H7 (cell line): Measurements from ENCODE around the gene SLC2A14. TPM values are rescaled to one million over a fixed set of nuclear protein-coding genes. Genes with fewer than 3 reads are reported as not detected.
"Not testable (repeated sequence)": the region's sequence is repeated elsewhere in the genome, so short reads cannot be mapped to it uniquely, and the experiment has no call there.

Experiments used
- DNase-seq: peaks from one replicate; pipeline ENCODE4 v3.0.0; 2012
- H3K27me3 ChIP-seq: 2 replicates; pipeline ENCODE4 v1.6.0; 2011; ENCODE audit warnings: mild to moderate bottlenecking, low read length; ENCODE audit not compliant: control insufficient read depth, insufficient read depth
- H3K36me3 ChIP-seq: replicated peaks from 2 replicates; pipeline ENCODE4 v1.5.1; 2011; ENCODE audit warnings: low read length; ENCODE audit not compliant: control insufficient read depth, insufficient read depth
- H3K4me3 ChIP-seq: 2 replicates; pipeline ENCODE4 v1.5.1; 2011; ENCODE audit warnings: low read depth, mild to moderate bottlenecking, control low read depth, low read length, moderate library complexity; ENCODE audit not compliant: insufficient read depth
- total RNA-seq: library from RNA; depleted of rRNA; stranded (reverse); fragments of >200 nt; shearing (Covaris generic); gene quantifications from 2 replicates; pipeline ENCODE4 v1.2.3, GENCODE V29; 2014

SLC2A14 gene
- total RNA-seq, 1 experiment from 2014 or later = 1.7 TPM

DNA sequence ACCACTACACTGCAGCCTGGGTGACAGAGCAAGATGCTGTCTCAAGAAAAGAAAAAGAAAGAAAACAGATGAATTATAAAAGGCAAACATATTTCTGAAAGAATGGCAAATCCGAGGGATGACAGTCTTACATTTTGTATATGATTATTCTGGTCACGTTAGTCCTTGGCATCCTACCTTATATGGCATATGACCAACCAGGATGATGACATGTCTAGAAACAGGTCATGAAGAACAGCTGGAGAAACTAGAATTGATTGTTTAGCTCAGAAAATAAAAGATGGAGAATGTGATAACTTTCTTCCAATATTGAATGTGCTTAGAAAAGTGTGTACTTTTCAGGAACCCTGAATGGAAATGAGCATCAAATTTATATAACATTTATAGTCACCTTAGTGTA, 19.2 kb downstream of the SLC2A14 start:
- Histone ChIP-seq H3K4me3 (no peak overlapping the region), H3K27me3 (no peaks in the 10 kb centered on the region), H3K36me3 (no peaks in the 10 kb centered on the region)
- no peak for DNase-seq

GRCh38 chr12:7851622-7852081, 21.1 kb downstream of the SLC2A14 start:
- DNase-seq, H3K4me3 ChIP-seq: not testable (repeated sequence)

DNA sequence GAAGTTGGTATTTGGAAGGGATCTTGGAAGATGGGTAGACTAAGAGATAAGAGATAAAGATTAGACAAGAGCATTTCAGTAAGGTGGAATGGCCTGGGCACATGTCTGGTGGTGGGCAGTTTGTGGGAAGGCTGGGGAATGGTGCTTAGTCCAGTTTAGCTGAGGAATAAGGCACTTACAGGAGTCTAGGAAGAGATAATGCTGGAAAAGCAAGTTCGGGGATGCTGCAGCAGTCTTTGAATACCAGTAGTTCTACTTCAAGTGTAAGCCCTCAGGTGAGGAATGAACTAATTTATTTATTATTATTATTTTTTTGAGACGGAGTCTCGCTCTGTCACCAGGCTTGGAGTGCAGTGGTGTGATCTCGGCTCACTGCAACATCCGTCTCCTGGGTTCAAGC, 22.6 kb downstream of the SLC2A14 start:
- not testable (repeated sequence) for DNase-seq, H3K4me3 ChIP-seq, H3K27me3 ChIP-seq, H3K36me3 ChIP-seq

More at GRCh38 chr12:7851622-7852081, 21.1 kb downstream of the SLC2A14 start:
- not testable (repeated sequence) for H3K36me3 ChIP-seq, H3K27me3 ChIP-seq

- not testable (repeated sequence) for DNase-seq, H3K4me3 ChIP-seq, H3K27me3 ChIP-seq, H3K36me3 ChIP-seq
Measured at GRCh38 chr12:7848098-7848422, 24.7 kb downstream of the SLC2A14 start.

DNA sequence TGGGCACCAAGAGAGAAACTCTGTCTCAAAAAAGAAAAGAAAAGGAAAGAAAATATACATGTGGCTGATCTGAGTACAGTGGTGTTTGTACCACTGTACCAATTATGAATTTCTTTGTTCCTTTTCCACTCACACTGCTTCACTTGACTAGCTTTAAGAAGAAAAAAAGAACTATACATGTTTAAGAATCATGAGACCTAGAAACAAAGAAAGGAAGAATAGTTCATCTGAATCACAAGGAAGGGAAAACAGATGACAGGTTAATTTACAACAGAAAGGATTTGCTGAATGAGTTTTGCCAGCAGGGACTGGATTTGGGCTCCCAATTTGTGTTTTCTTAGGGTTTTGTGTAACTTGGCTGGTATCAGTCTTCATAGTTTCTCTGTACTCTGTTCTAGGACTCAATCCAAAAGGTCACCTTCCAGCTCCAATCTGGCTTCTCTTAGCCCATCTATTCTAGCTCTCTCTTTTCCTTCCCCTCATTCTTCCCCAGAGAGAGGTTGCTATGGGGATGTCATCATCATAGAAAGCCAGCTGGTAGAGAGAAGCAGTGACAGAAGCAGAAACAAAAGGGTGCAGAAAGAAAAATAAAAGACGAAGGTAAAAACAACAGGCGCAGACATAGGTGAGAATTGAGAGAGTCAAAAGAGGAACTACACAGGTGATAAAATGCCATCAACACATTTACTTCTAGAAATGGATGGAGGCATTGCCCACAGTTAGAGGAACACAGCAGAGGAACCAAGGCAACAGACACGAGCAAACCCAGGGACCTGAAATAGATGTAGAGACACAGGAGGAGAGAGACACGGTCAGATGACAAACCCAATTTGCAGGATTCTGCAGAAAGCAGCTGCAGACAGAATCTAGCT, 25.3 kb downstream of the SLC2A14 start:
- DNase-seq = not testable (repeated sequence)

DNA sequence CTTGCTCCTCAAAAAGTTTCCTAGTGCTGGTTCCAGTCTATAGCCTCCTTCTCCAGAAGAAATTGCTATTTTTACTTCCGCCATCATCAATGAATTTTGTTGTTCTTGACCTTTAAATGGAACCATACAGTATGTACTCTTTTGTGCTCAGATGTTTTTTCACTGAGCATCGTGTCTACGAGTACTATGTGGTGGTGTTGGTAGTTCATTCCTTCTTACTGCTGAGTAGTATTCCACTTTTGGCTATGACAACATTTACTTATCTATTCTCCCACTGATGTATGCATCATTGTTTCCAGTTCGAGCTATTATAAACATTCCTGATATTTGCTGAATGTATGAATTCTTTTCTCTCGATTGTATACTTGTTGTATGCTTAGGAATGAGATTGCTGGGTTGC, 28.6 kb downstream of the SLC2A14 start:
- no peaks in the 10 kb centered on the region for H3K27me3 ChIP-seq
- H3K4me3 ChIP-seq = no peak overlapping the region
- no peak for DNase-seq
- H3K36me3 ChIP-seq = no peaks in the 10 kb centered on the region

More for the DNA sequence above, 25.3 kb downstream of the SLC2A14 start:
- not testable (repeated sequence) for H3K36me3 ChIP-seq, H3K4me3 ChIP-seq, H3K27me3 ChIP-seq

DNA sequence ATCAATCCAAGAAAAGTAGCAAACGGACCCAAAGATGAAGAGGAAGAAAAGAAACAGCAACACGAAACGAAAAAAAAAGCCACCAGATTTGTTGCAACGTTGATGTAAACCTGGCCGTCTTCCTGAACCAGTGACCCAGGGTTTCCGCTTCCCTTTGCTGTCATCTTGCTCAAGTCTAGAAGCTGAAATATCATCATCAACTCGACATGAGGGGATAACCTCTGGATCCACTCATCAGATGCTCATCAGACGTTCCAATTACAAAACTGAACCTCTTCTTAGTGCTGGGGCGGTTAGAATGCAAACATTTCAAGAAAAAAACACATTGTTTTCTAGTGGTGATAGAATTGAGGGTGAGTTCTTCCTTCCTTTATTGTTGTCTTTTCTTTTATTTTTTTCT, 29.1 kb downstream of the SLC2A14 start:
- DNase-seq, H3K27me3 ChIP-seq, H3K4me3 ChIP-seq, H3K36me3 ChIP-seq: not testable (repeated sequence)

- H3K4me3 ChIP-seq, H3K27me3 ChIP-seq, DNase-seq, H3K36me3 ChIP-seq: not testable (repeated sequence)
Measured at GRCh38 chr12:7843149-7843548, 29.6 kb downstream of the SLC2A14 start.

DNA sequence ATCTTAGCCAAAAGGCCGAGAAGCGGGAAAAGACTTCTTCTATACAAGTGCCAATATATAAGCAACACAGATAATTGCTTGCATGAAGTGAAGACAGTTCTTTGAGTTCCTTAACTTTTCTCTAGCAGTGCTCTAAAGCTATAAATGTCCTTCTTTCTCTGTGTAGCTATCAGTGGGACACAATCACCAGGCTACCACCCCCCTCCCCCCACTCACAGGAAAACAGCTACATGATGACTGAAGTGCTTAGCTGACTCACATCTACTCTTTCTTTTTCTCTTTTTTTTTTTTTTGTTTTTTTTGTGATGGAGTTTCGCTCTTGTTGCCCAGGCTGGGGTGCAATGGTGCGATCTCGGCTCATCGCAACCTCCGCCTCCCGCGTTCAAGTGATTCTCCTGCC, 30.3 kb downstream of the SLC2A14 start:
- H3K27me3 ChIP-seq, DNase-seq, H3K4me3 ChIP-seq, H3K36me3 ChIP-seq: not testable (repeated sequence)

DNA sequence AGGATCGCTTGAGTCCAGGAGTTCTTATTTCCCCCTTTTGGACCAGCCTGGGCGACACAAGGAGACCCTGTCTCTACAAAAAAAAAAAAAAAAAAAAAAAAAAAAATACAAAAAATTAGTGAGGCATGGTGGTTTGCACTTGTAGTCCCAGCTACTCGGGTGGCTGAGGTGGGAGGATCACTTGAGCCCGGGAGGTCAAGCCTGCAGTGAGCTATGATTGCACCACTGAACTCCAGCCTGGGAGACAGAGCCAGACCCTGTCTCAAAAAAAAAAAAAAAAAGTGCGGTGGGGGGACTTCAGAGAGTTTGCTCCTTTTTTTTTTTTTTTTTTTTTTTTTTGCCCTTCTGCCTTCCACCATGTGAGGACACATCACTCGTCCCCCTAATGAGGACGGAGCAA, 32.9 kb downstream of the SLC2A14 start:
- H3K27me3 ChIP-seq, H3K36me3 ChIP-seq, DNase-seq, H3K4me3 ChIP-seq: not testable (repeated sequence)

- not testable (repeated sequence) for H3K36me3 ChIP-seq, H3K4me3 ChIP-seq, DNase-seq, H3K27me3 ChIP-seq
Measured at GRCh38 chr12:7839226-7839625, 33.5 kb downstream of the SLC2A14 start.

DNA sequence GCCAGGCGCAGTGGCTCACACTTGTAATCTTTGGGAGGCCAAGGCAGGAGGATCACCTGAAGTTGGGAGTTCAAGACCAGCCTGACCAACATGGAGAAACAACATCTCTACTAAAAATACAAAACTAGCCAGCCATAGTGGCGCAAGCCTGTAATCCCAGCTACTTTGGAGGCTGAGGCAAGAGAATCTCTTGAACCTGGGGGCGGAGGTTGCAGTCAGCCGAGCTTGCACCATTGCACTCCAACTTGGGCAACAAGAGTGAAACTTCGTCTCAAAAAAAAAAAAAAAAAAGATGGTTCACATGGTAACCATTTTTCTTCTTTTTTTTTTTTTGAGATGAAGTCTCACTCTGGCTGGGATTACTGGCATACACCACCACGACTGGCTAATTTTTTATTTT, 35.3 kb downstream of the SLC2A14 start:
- no peaks in the 10 kb centered on the region for H3K36me3 ChIP-seq
- DNase-seq = no peak
- H3K4me3 ChIP-seq = no peak overlapping the region
- no peaks in the 10 kb centered on the region for H3K27me3 ChIP-seq

DNA sequence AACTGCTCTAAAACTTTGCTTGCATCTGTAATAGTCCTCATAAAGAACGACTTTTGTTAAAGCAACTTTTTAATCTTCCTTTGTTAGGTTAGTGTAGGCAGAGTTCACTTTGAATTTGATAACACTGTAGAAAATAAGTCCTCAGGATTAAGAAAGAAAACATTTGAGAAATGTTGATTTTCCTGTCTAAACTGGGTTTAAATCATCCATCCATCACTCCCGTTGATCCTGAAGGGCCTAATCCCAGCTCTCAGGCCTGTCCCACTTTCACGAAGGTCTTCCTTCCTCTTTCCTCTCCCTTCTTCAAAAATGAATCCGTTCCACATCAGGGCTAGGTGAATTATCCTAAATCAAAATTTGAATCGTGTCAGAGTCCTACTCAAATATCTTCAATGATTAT, 36.9 kb downstream of the SLC2A14 start:
- no peak for DNase-seq
- Histone ChIP-seq H3K27me3 (no peaks in the 10 kb centered on the region), H3K4me3 (no peak overlapping the region), H3K36me3 (no peaks in the 10 kb centered on the region)

DNA sequence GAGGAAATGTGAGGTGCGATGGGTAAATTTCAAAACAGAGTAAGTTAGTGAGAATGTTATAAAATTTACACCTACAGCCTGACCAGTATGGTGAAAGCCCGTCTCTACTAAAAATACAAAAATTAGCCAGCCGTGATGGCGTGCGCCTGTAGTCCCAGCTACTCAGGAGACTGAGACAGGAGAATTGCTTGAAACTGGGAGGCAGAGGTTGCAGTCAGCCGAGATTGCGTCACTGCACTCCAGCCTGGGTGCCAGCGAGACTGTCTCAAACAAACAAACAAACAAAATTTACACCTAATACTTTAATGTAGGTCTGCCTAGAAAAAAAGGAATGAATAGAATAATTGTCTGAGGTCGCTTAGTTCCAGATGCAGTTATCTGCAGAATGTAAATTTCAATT, 37.6 kb downstream of the SLC2A14 start:
- no peak for DNase-seq
- Histone ChIP-seq H3K36me3 (no peaks in the 10 kb centered on the region), H3K27me3 (no peaks in the 10 kb centered on the region)

DNA sequence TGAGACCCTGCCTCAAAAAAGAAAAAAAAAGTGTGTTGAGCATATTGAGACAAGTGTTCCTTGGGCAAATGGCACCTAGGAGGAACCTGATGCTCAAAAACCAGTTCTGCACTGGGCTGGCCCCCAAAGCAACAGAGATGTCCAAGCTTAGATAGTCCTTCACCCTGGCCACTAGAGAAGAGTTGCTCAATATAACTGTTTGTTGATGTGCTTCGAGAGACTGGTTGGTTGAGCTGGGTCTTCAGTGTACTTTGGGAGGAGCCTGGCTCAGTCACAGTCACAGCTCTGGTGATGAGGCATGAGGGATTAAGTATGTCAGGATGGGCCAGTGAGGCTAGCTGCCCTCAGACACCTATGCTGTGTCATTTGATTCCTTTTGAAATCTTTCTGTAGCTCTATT, 38.0 kb downstream of the SLC2A14 start:
- no peak for DNase-seq
- H3K4me3 ChIP-seq = no peak overlapping the region
- no peaks in the 10 kb centered on the region for H3K27me3 ChIP-seq

More for the DNA sequence above, 37.6 kb downstream of the SLC2A14 start:
- no peak overlapping the region for H3K4me3 ChIP-seq

More for the DNA sequence above, 38.0 kb downstream of the SLC2A14 start:
- H3K36me3 ChIP-seq = no peaks in the 10 kb centered on the region
